ENCODE data around the gene DNAJC8.
A peak's percentile ranks its signal among the peaks of the same experiment; 100 is the strongest.

The DNAJC8 gene

GRCh38 chr1:28249866-28250295 is 17.1 kb upstream of the DNAJC8 start:
- no peak for DNase-seq (ENCODE audit: low read depth in 2 of 2)

- DNase-seq (ENCODE audit: low read depth in 2 of 2) = no peak
Observed at GRCh38 chr1:28249013-28249865, 16.4 kb upstream of the DNAJC8 start.

- DNase-seq (ENCODE audit: low read depth in 2 of 2) = peak; percentile 63 to 69
Observed at GRCh38 chr1:28248273-28249012, 15.6 kb upstream of the DNAJC8 start.

- DNase-seq (ENCODE audit: low read depth in 2 of 2) = no peak
Observed at GRCh38 chr1:28247612-28248272, 14.9 kb upstream of the DNAJC8 start.

GRCh38 chr1:28246427-28246832 is 13.6 kb upstream of the DNAJC8 start:
- DNase-seq (ENCODE audit: low read depth in 2 of 2) = no peak

GRCh38 chr1:28244549-28245251 is 11.9 kb upstream of the DNAJC8 start:
- DNase-seq (ENCODE audit: low read depth in 2 of 2) = no peak

GRCh38 chr1:28243685-28244311 is 11.0 kb upstream of the DNAJC8 start:
- no peak for DNase-seq (ENCODE audit: low read depth in 2 of 2)

- DNase-seq (ENCODE audit: low read depth in 2 of 2) = no peak
Observed at GRCh38 chr1:28241638-28242241, 8.9 kb upstream of the DNAJC8 start.

GRCh38 chr1:28240024-28240423 is 7.2 kb upstream of the DNAJC8 start:
- DNase-seq (ENCODE audit: low read depth in 2 of 2) = no peak

GRCh38 chr1:28239004-28239403 is 6.2 kb upstream of the DNAJC8 start:
- no peak for DNase-seq (ENCODE audit: low read depth in 2 of 2)

- no peak for DNase-seq (ENCODE audit: low read depth in 2 of 2)
Observed at GRCh38 chr1:28236656-28237322, 4.0 kb upstream of the DNAJC8 start.

- DNase-seq (ENCODE audit: low read depth in 2 of 2) = peak; percentile 86 to 93
Observed at GRCh38 chr1:28235755-28236655, 3.2 kb upstream of the DNAJC8 start, which contains the start of gene ATP5IF1. Gene ATP5IF1 (plus strand): TSS chr1:28236124. CDS start chr1:28236184, 60 bp downstream.

- no peak for DNase-seq (ENCODE audit: low read depth in 2 of 2)
Observed at GRCh38 chr1:28233264-28233606, 406 bp upstream of the DNAJC8 start.

GRCh38 chr1:28229996-28230395 is 2.8 kb downstream of the DNAJC8 start:
- DNase-seq (ENCODE audit: low read depth in 2 of 2) = no peak

- no peak for DNase-seq (ENCODE audit: low read depth in 2 of 2)
Observed at GRCh38 chr1:28229089-28229488, 3.7 kb downstream of the DNAJC8 start.

- no peak for DNase-seq (ENCODE audit: low read depth in 2 of 2)
Observed at GRCh38 chr1:28213315-28213714, 19.5 kb downstream of the DNAJC8 start.

GRCh38 chr1:28209700-28210099 is 23.1 kb downstream of the DNAJC8 start:
- no peak for DNase-seq (ENCODE audit: low read depth in 2 of 2)

GRCh38 chr1:28208818-28209441 is 23.9 kb downstream of the DNAJC8 start:
- DNase-seq (ENCODE audit: low read depth in 2 of 2) = peak; percentile 7 to 23

GRCh38 chr1:28205243-28205642 is 27.6 kb downstream of the DNAJC8 start:
- no peak for DNase-seq (ENCODE audit: low read depth in 2 of 2)
